HG03469 (cell line): Measurements from ENCODE around the gene CTTNBP2NL.
A peak's percentile ranks its signal among the peaks of the same experiment; 100 is the strongest.

Source experiments
- ATAC-seq: cut with Tn5 transposase; IDR thresholded peaks from one replicate; pipeline ENCODE4 v1.9.1; 2021; ENCODE audit warnings: mild to moderate bottlenecking, moderate library complexity, moderate number of reproducible peaks; ENCODE audit not compliant: unreplicated experiment

The CTTNBP2NL gene, protein sequence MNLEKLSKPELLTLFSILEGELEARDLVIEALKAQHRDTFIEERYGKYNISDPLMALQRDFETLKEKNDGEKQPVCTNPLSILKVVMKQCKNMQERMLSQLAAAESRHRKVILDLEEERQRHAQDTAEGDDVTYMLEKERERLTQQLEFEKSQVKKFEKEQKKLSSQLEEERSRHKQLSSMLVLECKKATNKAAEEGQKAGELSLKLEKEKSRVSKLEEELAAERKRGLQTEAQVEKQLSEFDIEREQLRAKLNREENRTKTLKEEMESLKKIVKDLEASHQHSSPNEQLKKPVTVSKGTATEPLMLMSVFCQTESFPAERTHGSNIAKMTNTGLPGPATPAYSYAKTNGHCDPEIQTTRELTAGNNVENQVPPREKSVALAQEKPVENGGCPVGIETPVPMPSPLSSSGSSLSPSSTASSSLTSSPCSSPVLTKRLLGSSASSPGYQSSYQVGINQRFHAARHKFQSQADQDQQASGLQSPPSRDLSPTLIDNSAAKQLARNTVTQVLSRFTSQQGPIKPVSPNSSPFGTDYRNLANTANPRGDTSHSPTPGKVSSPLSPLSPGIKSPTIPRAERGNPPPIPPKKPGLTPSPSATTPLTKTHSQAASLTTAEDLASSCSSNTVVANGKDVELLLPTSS

DNA sequence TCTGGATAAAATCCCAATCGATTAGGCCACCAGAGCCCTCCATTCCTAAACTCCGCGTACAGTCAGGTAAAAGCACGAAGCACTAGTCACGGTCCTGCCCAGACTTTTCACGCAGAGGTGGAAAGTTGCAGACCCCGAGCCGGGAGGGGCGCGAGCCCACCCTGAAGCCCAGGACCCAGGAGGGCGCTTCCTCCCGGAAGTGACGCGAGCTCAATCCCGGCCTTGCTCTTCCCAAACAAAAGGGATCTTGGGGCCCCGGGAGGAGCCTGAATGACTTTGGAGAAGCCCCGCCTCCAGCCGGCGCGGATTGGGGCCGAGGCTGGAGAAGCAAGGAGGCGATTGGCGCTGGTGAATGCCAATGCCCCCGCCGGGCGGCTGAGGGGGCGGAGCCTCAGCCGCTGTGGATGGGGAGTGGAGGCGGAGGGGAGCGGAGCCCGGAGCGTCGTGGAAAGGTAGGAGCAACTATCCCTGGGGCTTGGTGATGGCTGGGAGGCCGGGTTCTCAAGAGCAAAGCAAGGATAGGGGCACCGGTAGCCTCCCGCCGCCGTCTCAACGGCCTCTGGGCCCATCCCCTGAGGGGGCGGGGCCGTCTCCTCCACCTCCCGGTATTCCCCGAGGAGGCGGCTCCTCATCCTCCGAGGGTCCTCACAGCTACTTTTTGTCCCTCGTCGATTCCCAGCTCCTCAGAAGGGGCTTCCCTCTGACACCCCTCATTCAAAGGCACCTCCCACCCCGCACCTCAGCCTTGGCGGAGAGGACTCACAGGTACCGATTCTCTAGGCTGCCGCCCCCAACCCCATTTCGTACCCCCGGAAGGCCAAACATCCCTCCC, at the start of gene CTTNBP2NL:
CTTNBP2NL (plus strand) TSS at position 394 of the 832 bp plus-strand sequence. CDS start 19,952 bp downstream, outside the sequence.
- peak; percentile 57 for ATAC-seq

DNA sequence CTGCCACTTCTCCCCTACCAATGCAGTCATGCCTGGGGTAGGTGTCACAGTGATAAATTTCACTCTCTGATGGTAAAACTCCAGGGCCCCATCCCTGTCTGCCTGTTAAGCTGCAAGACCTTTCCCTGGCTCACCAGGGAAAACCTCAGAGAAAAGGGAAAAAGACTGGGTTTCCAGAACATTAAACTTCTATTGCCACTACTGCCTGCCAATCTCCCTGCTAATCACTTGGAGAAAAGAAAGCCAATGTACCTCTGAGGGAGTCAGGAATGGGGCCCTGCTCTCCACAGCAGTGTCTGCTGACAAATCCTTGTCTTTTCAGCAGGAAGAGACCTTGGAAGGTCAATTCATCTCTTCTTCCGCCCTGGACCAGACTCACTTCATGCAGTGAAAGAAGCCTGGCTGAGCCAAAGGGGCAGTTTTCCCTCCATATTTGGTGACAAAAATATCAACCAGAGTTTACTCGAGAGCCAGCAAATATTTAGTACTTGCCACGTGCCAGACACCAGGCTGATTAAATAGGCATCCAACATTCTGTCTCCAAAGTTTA, 49.1 kb upstream of the CTTNBP2NL start:
- ATAC-seq, result no peak

- no peak for ATAC-seq
These were observed 39.2 kb upstream of the CTTNBP2NL start for GRCh38 chr1:112356765-112357164.

- ATAC-seq, result no peak
These were observed 38.5 kb upstream of the CTTNBP2NL start for GRCh38 chr1:112357467-112357866.

DNA sequence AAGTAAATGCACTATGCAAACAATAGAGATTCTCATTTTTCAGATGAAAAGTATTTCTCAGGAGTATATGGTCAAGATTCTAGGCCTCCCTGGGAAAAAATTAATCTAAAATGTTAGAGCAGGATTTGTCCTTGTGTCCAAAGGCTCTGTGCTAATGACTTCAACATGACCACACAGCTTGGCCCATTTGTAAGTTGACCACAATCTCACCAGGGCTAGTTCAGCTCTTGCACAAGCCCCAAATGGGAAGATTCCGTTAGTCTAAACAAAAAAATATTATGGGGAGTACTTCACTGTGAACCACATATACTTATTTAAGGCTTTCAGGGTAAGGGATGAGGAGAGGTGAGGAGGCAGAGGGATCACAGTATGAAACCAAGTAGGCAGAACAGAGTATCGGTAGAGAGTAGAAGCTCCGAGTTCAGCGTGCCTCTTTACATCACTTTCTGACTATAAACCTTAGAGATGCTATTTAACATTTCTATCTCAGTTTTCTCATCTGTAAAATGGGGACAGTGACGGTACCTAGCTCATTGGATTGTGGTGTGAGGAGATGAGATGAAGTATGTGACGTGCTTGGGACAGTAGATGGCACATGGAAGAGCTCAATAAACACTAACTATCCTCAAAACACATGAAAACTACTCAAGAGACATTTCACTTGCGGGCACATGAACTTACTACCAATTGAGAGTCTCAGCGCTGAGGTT, 37.8 kb upstream of the CTTNBP2NL start:
- ATAC-seq, result no peak

GRCh38 chr1:112358798-112359408, 37.1 kb upstream of the CTTNBP2NL start:
- ATAC-seq, result no peak

DNA sequence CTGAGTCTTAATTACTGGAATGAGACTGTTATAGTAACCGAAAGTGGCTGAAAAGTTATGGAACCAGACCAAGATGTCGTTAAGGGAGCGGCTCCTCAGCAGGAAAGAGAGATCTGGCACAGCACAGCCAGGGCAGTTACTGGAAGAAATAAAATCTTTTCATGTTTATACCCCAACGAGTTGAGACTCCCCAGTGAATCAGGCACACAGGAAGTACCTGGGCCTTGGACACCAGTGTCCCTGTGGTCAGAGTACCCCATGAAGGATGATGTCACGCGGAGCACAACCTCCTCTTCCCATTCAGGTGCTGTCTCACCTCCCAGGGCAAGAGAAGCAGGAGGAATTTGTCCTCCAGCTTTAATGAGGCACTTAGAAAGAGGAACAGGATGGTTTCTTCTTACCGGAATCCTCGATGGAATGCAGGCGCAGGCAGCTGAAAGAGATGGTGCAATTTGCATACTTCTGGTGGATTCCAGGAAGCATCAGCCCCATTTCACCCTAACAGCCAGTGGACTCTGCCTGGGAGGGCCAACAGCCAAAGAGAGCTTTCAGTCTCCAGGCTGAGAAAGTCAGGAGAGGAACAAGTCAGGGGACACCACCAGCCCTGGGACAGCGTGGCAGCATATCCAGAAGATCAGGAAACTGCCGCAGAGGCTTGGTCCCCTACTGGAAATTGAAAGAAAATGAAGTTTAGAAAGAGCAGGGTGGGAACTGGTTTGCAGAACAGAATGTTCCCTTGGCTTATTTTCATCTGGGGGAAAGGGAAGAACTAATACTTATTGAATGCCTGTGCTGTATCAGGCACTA, 35.9 kb upstream of the CTTNBP2NL start:
- ATAC-seq, result no peak

DNA sequence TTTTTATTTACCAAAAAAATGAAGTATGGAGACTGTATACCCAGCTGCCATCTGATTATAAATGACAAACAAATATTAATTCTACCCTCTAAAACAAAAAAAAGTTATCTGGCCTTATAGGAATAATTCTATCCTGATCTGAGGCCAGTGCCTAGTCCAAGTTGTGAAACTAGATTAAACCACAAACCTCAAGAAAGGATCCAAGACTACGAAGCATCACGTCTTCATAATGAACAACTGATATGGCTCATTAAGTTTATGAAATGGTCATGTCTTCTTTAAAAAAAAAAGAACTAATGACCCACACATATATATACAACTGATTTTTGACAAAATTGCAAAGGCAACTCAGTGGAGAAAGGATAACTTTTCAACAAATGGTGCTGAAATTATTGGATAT, 32.4 kb upstream of the CTTNBP2NL start:
- ATAC-seq, result no peak

DNA sequence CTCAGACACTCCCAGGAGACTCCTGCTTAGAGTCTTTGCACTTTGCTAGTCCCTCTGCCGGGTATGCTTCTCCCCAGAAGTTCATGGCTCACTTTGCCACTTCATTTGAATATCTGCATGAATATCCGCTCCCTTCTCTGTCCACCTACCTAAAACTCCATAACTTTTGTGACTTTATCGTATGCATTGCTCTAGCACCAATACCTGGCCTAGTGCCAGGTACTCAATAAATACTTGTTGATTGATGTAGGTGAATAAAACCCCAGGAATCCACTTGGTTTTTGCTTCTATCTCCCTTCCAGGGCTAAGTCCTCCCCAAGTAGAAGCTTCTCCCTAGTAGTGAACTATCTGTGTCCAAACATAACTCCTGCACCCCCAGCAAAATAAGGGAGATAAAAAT, 27.8 kb upstream of the CTTNBP2NL start:
- no peak for ATAC-seq

DNA sequence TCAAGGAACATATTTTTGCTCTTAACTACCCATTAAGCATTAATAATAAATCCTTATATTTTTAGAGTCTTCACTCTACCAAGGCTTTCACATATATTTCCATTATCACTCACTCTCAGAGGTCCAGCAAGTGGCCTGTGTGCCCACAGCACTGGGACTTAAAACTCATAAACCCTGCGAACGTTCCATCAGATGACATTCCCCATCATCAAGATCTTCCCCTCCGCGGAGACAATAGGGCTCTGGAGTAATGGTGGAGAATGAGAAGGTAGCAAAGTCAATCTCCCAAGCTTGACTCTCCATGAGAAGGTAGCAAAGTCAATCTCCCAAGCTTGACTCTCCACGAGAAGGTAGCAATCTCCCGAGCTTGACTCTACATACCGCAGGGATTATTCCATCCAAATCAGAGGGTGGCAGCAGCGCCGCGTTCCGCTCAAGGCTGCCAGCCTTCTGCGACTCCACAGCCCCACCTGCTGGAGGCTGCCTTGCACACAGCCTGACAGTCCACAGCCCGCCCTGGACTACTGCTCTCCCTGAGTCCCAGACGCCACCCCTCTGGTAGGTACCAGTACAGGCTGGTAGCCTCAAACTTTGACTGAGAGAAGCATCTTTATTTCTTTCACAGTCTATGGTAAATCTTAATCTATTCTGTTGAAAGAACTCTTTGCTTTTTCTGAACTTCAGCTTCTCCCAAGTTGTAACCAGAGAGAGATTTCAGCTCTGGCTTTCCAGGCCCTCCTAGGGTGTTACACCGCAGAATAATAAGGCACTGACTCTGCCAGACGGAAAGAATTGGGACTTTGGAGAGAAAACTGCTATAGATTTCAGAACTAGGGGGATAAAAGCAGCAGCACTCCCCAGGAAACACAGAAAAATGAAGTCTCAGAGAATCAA, 26.4 kb upstream of the CTTNBP2NL start:
- peak; percentile 82 for ATAC-seq

DNA sequence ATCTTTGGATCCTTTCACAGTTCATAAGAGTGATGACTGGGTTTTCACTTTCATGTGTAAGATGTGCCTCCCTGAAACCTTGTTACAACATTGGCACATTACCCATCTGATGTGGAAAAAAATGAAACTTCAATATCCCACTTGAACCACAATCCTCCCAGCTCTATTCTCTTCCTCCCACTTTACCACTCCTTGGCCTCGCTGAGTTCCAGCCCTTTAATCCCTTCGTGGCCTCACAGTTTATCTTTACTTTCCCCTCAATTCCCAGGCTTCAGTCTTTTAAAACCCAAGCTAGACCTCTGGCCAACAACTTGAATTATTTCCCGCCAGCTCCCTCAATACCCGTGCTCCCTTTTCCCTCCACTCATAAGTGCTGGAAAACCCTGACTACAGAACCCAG, 25.0 kb upstream of the CTTNBP2NL start:
- ATAC-seq, result no peak

- ATAC-seq, result no peak
These were observed 24.2 kb upstream of the CTTNBP2NL start for GRCh38 chr1:112371775-112372174.

DNA sequence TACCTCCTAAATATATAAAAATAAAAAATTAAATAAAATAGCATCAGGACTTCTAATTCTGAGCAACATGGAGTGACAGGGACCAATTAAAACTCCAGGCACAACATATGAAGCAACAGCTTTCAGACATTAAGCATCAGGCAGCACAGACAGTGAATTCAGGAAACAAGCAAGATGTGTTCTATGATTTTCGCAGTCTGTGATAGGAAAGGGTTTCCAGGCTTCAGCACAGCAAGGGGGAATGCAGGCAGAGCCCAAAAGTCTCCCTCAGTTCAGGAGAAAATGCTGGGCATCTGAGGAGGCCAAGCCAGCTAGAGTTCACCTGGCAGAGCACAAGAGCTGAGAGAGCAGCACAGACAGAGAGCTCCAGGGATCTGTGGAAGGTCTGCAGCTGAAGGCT, 22.2 kb upstream of the CTTNBP2NL start:
- no peak for ATAC-seq

- ATAC-seq, result no peak
These were observed 20.3 kb upstream of the CTTNBP2NL start for GRCh38 chr1:112375701-112376100.

DNA sequence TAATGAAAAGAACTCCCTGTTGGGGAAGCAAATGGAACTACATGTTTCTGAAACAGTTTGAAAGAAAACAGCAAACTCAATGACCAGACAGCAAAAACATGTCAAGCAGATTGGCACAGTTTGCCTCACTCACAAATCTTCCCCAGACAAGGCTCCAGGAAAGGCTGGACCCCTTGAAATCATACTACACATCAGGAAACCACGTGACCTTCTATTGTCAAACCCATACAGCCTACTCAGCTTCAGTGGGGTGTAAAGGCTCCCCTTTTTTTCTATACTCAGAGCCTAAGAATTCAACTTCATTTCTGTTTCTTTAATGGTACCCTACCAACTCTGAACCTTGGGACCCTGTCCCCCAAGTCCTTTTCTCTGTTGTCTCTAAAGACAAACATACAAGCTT, 15.7 kb upstream of the CTTNBP2NL start:
- no peak for ATAC-seq

DNA sequence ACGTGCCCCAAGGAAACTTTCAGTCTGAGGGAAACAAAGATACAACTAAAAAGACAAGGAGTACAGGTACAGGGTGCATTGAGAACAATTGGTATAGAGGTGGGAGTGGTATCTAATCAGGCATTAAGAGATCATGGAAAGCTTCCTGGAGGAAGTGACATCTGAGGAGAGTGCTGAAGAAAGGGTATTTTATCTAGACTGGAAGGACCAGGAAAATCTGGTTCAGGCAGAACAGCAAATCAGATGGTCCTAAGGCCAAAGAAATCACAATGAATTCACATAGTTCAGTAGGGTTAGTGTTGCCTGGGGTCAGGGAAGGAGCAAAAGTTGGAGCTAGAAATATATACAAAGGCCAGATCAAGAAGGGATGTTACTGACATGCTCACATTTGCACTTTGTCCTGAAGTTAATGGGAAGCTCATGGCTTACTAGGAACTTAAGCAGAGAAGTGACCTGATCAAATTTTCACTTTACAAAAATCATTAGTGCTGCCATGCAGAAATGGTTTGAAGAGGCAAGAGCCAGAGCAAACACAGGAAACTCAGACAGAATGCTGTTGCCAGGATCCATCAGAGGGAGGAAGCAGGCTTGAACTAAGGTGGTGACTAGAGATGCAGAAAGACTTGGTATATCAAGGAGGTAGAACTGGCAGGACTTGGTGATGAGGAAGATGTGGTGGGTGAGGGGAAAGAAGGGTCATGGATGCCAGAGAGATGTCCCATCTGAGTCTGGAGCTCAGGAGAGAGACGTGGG, 14.5 kb upstream of the CTTNBP2NL start:
- ATAC-seq, result no peak

DNA sequence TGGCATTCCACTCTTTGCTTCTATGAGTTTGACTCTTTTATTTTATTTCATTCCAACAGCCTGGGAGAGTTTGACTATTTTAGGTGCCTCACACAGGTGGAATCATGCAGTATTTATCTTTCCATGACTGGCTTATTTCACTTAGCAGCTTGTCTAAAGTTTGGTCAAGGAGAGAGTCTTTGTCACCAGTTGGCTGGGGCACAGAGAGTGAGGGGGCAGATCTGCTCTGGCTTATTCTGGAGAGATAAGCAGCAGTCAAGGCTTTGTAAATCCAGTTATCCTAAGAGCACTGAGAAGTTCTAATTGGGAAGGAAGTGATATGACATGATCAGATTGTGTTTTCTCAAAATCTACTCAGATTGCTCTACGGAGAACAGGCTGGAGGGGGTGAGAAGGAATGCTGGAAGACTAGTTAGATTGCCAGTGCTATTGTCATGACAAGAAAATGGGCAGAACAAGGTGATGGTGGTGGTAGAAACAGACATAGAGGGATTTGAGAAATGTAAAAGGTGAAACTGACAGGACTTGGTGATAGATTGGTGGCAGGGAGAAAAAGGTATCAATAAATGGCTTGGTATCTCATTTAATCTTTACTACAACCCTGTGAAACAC, 12.1 kb upstream of the CTTNBP2NL start:
- ATAC-seq, result no peak
